GM12878 (cell line): ENCODE data around the gene IPCEF1. TPM values are rescaled to one million over a fixed set of nuclear protein-coding genes. Genes with fewer than 3 reads are reported as not detected.

ENCODE experiments used
- ATAC-seq: fragments of 200-7000 bp; cut with Tn5 transposase; 3 replicates; pipeline ENCODE4 v1.9.1; 2020; ENCODE audit warnings: mild to moderate bottlenecking, moderate library complexity
- BruUV-seq: library from RNA; stranded (reverse); fragments of 400-500 nt; replicated peaks from 2 replicates; lab custom pipeline; 2021; lab: Mats Ljungman, UMichigan
- CTCF ChIA-PET: fragments of 300-600 bp; sonication (Branson Sonifier 250); formaldehyde crosslinking; extraction: SDS; loops from one replicate; lab custom pipeline; 2021; ENCODE audit warnings: inconsistent platforms; lab: Yijun Ruan, JAX
- POLR2A ChIA-PET: fragments of 350-600 bp; formaldehyde crosslinking; extraction: SDS; loops from one replicate; lab custom pipeline; 2021; ENCODE audit warnings: inconsistent platforms; lab: Charles Lee
- RAD21 ChIA-PET: fragments of 300-600 bp; sonication (Branson Sonifier 250); formaldehyde crosslinking; loops from one replicate; lab custom pipeline; 2023; ENCODE audit warnings: antibody characterized with exemption; ENCODE audit not compliant: unreplicated experiment; lab: Charles Lee
- SMC1A ChIA-PET: fragments of 300-600 bp; sonication (Branson Sonifier 250); formaldehyde crosslinking; loops from one replicate; lab custom pipeline; 2023; ENCODE audit not compliant: unreplicated experiment, uncharacterized antibody; lab: Charles Lee
- DNase-seq: peaks from one replicate; pipeline ENCODE4 v3.0.0-alpha.2; 2011; ENCODE audit warnings: low read depth, low spot score
- FAIRE-seq: peaks from 3 replicates; lab custom pipeline; 2011; peaks lifted over from hg19 to GRCh38; lab: Jason Lieb, UNC
- H2AFZ ChIP-seq: 2 replicates; pipeline ENCODE4 v1.6.0; 2011; ENCODE audit warnings: low read depth, low read length, control low read depth; ENCODE audit not compliant: control insufficient read depth
- H3K27ac ChIP-seq: 2 replicates; pipeline ENCODE4 v1.5.1; 2011; ENCODE audit warnings: control low read depth; ENCODE audit not compliant: control insufficient read depth, insufficient read depth
- H3K27me3 ChIP-seq, 2 experiments: replicated peaks in 1 of 2; 2 replicates each; pipeline versions ENCODE4 v1.6.0 to v1.6.1; 2011; ENCODE audit warnings: low read length in 1 of 2; ENCODE audit not compliant: control insufficient read depth in 2 of 2, insufficient read depth in 2 of 2
- H3K36me3 ChIP-seq, 2 experiments: 2 replicates each; pipeline ENCODE4 v1.5.1; 2011; ENCODE audit warnings: low read length in 1 of 2; ENCODE audit not compliant: control insufficient read depth in 2 of 2, insufficient read depth in 2 of 2
- H3K4me1 ChIP-seq: 2 replicates; pipeline ENCODE4 v1.6.1; 2011; ENCODE audit warnings: mild to moderate bottlenecking, low read length, moderate library complexity, mixed read lengths; ENCODE audit not compliant: control insufficient read depth, insufficient read depth
- H3K4me2 ChIP-seq: 2 replicates; pipeline ENCODE4 v1.6.0; 2011; ENCODE audit warnings: control low read depth; ENCODE audit not compliant: control insufficient read depth, insufficient read depth
- H3K4me3 ChIP-seq: fragments of 200-600 bp; sonication (generic); 2 replicates; pipeline ENCODE4 v1.5.1; 2016
- H3K79me2 ChIP-seq: 2 replicates; pipeline ENCODE4 v1.6.0; 2011; ENCODE audit warnings: low read length; ENCODE audit not compliant: control insufficient read depth, insufficient read depth
- H3K9ac ChIP-seq: 2 replicates; pipeline ENCODE4 v1.8.0; 2011; ENCODE audit warnings: low read length, control low read depth, mixed read lengths; ENCODE audit not compliant: control insufficient read depth, insufficient read depth
- H3K9me3 ChIP-seq: replicated peaks from 3 replicates; pipeline ENCODE4 v1.5.1; 2011; ENCODE audit warnings: mild to moderate bottlenecking, low read length; ENCODE audit not compliant: control insufficient read depth, insufficient read depth
- H4K20me1 ChIP-seq: 2 replicates; pipeline ENCODE4 v1.6.0; 2011; ENCODE audit not compliant: control insufficient read depth, insufficient read depth
- HDAC2 ChIP-seq: fragments of 200-600 bp; sonication (generic); IDR thresholded peaks from 2 replicates; pipeline ENCODE4 v1.6.1; 2017
- HDGF ChIP-seq: fragments of 450-650 bp; IDR thresholded peaks from 2 replicates; pipeline ENCODE4 v1.6.1; 2016; ENCODE audit warnings: antibody characterized with exemption
- JUND ChIP-seq: IDR thresholded peaks from 2 replicates; pipeline ENCODE4 v1.6.1; 2012; ENCODE audit warnings: low read depth, mild to moderate bottlenecking, low read length, improper control_type of control experiment, moderate library complexity
- MEF2B ChIP-seq: fragments of 450-650 bp; IDR thresholded peaks from 2 replicates; pipeline ENCODE4 v1.6.1; 2018; ENCODE audit warnings: mild to moderate bottlenecking, moderate library complexity; ENCODE audit not compliant: partially characterized antibody, poor library complexity, severe bottlenecking
- MTA3 ChIP-seq: IDR thresholded peaks from 2 replicates; pipeline ENCODE4 v1.6.1; 2012; ENCODE audit warnings: low read length, inconsistent platforms, borderline replicate concordance
- NFIC ChIP-seq: IDR thresholded peaks from 2 replicates; pipeline ENCODE4 v1.6.1; 2012; ENCODE audit warnings: low read depth, mild to moderate bottlenecking, inconsistent platforms, low read length, moderate library complexity
- PML ChIP-seq: IDR thresholded peaks from 2 replicates; pipeline ENCODE4 v1.6.1; 2012; ENCODE audit warnings: low read length, inconsistent platforms
- POU2F2 ChIP-seq: IDR thresholded peaks from 3 replicates; pipeline ENCODE4 v1.6.1; 2011; ENCODE audit warnings: low read depth, mild to moderate bottlenecking, low read length, borderline replicate concordance
- RB1 ChIP-seq: fragments of 450-650 bp; formaldehyde crosslinking; IDR thresholded peaks from 2 replicates; pipeline ENCODE4 v1.6.1; 2017; ENCODE audit warnings: mild to moderate bottlenecking, borderline replicate concordance
- RUNX3 ChIP-seq: IDR thresholded peaks from 2 replicates; pipeline ENCODE4 v1.6.1; 2012; ENCODE audit warnings: low read length, inconsistent platforms
- SP1 ChIP-seq: IDR thresholded peaks from one replicate; pipeline ENCODE4 v1.6.1; 2011; ENCODE audit warnings: low read depth, low read length
- ZZZ3 ChIP-seq: IDR thresholded peaks from 2 replicates; pipeline ENCODE4 v1.6.1; 2011; ENCODE audit warnings: low read depth; ENCODE audit not compliant: control insufficient read depth, insufficient read length
- WGBS: methylation state at CpG from one replicate; pipeline ENCODE4 v1.1.6; 2016; ENCODE audit warnings: low lambda C conversion rate; ENCODE audit not compliant: insufficient replicate concordance, insufficient coverage; ENCODE audit errors: missing lambda C conversion rate; 5-methylcytosine and 5-hydroxymethylcytosine counted together
- in situ Hi-C: fragments of 300-500 bp; cut with MboI; formaldehyde crosslinking; loops from 9 replicates; pipeline ENCODE4 v1.14.3; 2018; ENCODE audit warnings: mixed read lengths
- intact Hi-C: fragments of 100-400 bp; cut with micrococcal nuclease; formaldehyde crosslinking; loops from one replicate; pipeline ENCODE4 v1.14.2; 2022; ENCODE audit not compliant: unreplicated experiment
- polyA plus RNA-seq, 11 experiments: library from polyadenylated mRNA; depleted of rRNA in 4 of 11; unstranded in 6 of 11; stranded (reverse) in 5 of 11; fragments of >200 nt; fragmentation: Nextera tagmentation in 4 of 11; fragmentation: Illumina TruSeq in 1 of 11; extraction: Ambion mirVana in 4 of 11; extraction: Trizol in 1 of 11; gene quantifications; 1 replicate in 1 of 11; 2 replicates in 10 of 11; pipeline versions ENCODE4 v1.2.1 to v1.2.3, GENCODE V29; 2011 to 2016; ENCODE audit warnings: inconsistent platforms in 2 of 11, missing spikeins in 2 of 11, low read depth in 1 of 11
- total RNA-seq, 4 experiments: library from RNA; depleted of rRNA in 3 of 4; stranded (reverse); fragments of >200 nt in 3 of 4; fragmentation: Illumina TruSeq in 1 of 4; extraction: Trizol in 1 of 4; gene quantifications; 2 replicates each; pipeline versions ENCODE4 v1.2.1 to v1.2.3, GENCODE V29; 2013 to 2021
- TF ChIP-seq, protein P1 (sequence below): fragments of 150-350 bp; IDR thresholded peaks from 2 replicates; pipeline ENCODE4 v1.6.1; 2016; ENCODE audit warnings: low read depth, low read length
- TF ChIP-seq, protein P2 (sequence below): fragments of 450-650 bp; conservative IDR thresholded peaks from 2 replicates; pipeline ENCODE4 v1.6.1; 2017; ENCODE audit warnings: mild to moderate bottlenecking, moderate library complexity
- TF ChIP-seq, protein P3 (sequence below): fragments of 450-650 bp; IDR thresholded peaks from 2 replicates; pipeline ENCODE4 v1.6.1; 2016; ENCODE audit warnings: mild to moderate bottlenecking, moderate library complexity, borderline replicate concordance
- TF ChIP-seq, protein P4 (sequence below): IDR thresholded peaks from 2 replicates; pipeline ENCODE4 v1.6.1; 2012; ENCODE audit warnings: low read depth, low read length, improper control_type of control experiment

Gene IPCEF1
- total and polyA plus RNA-seq, 10 of the 15 experiments (the other 5 are each of a cell fraction or from before 2014, with no cell fraction given): 1.3 to 137 (median 4.2) TPM

DNA sequence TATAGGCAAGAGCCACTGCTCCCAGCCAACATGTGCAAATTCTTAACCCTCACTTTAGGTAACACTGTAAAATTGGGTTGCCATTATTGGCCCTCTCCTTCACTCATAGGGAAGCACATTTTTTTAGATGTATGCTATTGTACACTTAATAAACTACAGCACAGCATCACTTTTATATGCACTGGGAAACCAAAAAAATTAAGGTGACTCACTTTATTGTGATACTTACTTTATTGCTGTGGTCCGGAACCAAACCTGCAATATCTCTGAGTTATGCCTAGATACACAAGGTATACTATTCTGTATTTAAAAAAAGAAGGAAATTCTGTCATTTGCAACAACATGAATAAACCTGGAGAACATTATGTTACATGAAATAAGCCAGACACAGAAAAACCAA is 40.5 kb downstream of the IPCEF1 start:
- BruUV-seq: no TSS peak
- Histone ChIP-seq H3K4me1 (no peaks in the 10 kb centered on the region), H4K20me1 (no peaks in the 10 kb centered on the region), H3K4me2 (no peak overlapping the region), H3K79me2 (no peaks in the 10 kb centered on the region), H3K27ac (no peak overlapping the region), H3K9me3 (no peaks in the 10 kb centered on the region), H2AFZ (no peak overlapping the region), H3K36me3 (no peaks in the 10 kb centered on the region), H3K27me3 (no peaks in the 10 kb centered on the region), H3K9ac (no peak overlapping the region), H3K4me3 (no peak overlapping the region)
- ATAC-seq (no peak), DNase-seq (no peak), FAIRE-seq (no peak)
- POLR2A ChIA-PET: no interaction called here
- SMC1A ChIA-PET: interaction anchor here (1.0 to 1.2 kb wide), 2 partner anchors 17 to 98 kb away, joined by 3 to 4 read pairs; no protein-coding TSS in a partner anchor
- intact Hi-C loops (no loop called here), in situ Hi-C loops (no loop called here)
- 38% methylated on average over 1 of the region's 1 CpG for WGBS
- CTCF ChIA-PET: no interaction called here
- RAD21 ChIA-PET: no interaction called here
- TF ChIP-seq, protein P1, sequence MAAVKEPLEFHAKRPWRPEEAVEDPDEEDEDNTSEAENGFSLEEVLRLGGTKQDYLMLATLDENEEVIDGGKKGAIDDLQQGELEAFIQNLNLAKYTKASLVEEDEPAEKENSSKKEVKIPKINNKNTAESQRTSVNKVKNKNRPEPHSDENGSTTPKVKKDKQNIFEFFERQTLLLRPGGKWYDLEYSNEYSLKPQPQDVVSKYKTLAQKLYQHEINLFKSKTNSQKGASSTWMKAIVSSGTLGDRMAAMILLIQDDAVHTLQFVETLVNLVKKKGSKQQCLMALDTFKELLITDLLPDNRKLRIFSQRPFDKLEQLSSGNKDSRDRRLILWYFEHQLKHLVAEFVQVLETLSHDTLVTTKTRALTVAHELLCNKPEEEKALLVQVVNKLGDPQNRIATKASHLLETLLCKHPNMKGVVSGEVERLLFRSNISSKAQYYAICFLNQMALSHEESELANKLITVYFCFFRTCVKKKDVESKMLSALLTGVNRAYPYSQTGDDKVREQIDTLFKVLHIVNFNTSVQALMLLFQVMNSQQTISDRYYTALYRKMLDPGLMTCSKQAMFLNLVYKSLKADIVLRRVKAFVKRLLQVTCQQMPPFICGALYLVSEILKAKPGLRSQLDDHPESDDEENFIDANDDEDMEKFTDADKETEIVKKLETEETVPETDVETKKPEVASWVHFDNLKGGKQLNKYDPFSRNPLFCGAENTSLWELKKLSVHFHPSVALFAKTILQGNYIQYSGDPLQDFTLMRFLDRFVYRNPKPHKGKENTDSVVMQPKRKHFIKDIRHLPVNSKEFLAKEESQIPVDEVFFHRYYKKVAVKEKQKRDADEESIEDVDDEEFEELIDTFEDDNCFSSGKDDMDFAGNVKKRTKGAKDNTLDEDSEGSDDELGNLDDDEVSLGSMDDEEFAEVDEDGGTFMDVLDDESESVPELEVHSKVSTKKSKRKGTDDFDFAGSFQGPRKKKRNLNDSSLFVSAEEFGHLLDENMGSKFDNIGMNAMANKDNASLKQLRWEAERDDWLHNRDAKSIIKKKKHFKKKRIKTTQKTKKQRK: no peak
- TF ChIP-seq JUND (no peak), RB1 (no peak), SP1 (no peak), NFIC (no peak), HDAC2 (no peak), PML (no peak), HDGF (no peak), RUNX3 (no peak), ZZZ3 (no peak), MEF2B (no peak), POU2F2 (no peak), MTA3 (no peak)
- TF ChIP-seq, protein P2, sequence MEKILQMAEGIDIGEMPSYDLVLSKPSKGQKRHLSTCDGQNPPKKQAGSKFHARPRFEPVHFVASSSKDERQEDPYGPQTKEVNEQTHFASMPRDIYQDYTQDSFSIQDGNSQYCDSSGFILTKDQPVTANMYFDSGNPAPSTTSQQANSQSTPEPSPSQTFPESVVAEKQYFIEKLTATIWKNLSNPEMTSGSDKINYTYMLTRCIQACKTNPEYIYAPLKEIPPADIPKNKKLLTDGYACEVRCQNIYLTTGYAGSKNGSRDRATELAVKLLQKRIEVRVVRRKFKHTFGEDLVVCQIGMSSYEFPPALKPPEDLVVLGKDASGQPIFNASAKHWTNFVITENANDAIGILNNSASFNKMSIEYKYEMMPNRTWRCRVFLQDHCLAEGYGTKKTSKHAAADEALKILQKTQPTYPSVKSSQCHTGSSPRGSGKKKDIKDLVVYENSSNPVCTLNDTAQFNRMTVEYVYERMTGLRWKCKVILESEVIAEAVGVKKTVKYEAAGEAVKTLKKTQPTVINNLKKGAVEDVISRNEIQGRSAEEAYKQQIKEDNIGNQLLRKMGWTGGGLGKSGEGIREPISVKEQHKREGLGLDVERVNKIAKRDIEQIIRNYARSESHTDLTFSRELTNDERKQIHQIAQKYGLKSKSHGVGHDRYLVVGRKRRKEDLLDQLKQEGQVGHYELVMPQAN: no peak
- TF ChIP-seq, protein P3, sequence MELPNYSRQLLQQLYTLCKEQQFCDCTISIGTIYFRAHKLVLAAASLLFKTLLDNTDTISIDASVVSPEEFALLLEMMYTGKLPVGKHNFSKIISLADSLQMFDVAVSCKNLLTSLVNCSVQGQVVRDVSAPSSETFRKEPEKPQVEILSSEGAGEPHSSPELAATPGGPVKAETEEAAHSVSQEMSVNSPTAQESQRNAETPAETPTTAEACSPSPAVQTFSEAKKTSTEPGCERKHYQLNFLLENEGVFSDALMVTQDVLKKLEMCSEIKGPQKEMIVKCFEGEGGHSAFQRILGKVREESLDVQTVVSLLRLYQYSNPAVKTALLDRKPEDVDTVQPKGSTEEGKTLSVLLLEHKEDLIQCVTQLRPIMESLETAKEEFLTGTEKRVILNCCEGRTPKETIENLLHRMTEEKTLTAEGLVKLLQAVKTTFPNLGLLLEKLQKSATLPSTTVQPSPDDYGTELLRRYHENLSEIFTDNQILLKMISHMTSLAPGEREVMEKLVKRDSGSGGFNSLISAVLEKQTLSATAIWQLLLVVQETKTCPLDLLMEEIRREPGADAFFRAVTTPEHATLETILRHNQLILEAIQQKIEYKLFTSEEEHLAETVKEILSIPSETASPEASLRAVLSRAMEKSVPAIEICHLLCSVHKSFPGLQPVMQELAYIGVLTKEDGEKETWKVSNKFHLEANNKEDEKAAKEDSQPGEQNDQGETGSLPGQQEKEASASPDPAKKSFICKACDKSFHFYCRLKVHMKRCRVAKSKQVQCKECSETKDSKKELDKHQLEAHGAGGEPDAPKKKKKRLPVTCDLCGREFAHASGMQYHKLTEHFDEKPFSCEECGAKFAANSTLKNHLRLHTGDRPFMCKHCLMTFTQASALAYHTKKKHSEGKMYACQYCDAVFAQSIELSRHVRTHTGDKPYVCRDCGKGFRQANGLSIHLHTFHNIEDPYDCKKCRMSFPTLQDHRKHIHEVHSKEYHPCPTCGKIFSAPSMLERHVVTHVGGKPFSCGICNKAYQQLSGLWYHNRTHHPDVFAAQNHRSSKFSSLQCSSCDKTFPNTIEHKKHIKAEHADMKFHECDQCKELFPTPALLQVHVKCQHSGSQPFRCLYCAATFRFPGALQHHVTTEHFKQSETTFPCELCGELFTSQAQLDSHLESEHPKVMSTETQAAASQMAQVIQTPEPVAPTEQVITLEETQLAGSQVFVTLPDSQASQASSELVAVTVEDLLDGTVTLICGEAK: no peak
- TF ChIP-seq, protein P4, sequence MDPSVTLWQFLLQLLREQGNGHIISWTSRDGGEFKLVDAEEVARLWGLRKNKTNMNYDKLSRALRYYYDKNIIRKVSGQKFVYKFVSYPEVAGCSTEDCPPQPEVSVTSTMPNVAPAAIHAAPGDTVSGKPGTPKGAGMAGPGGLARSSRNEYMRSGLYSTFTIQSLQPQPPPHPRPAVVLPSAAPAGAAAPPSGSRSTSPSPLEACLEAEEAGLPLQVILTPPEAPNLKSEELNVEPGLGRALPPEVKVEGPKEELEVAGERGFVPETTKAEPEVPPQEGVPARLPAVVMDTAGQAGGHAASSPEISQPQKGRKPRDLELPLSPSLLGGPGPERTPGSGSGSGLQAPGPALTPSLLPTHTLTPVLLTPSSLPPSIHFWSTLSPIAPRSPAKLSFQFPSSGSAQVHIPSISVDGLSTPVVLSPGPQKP: no peak
